GM10847 (cell line): ENCODE measurements around the gene KRTAP10-6.

ENCODE experiments used
- POLR2A ChIP-seq: IDR thresholded peaks from 2 replicates; pipeline ENCODE4 v1.6.1; 2011; ENCODE audit not compliant: insufficient read length; ENCODE audit errors: extremely low read depth

Gene KRTAP10-6

DNA sequence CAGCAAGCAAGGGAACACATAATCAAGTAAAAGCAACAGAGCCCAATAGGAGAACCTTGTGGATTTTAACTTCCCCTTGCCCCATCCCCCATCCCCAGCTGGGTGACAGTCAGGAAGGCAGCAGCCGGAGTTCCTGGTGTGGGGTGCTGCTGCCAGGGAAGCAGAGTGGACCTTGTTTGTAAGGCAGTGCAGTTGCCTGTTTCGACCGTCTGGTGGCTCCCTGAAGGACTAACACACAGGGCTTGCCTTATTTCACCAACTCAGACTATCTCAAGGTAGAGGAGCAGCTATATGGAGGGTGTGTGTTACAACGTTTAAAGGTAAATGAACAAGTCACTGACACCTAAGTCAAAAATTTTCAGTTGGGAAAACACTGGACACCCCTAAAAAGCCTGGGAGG lies 26.2 kb upstream of the KRTAP10-6 start:
- TF ChIP-seq POLR2A = no peak

DNA sequence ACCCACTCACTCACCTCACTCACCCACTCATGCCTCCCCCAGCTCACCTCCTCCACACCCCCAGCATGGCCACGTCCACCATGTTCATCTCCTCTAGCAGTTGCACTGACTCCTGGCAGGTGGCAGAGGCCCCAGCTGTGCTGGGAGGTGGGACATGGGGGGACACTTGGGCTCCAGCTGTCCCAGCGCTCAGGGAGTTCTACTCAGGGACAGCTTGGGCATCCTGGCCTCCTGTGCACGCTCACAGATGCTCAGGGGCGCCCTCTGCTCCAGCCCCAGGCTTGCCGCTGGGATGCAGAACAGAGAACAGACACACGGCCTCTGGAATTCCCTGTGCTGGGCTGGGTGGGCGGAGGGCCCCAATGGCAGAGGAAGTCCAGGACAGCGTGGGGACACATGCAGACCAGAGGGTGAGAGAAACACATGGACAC lies 24.8 kb upstream of the KRTAP10-6 start:
- no peak for TF ChIP-seq POLR2A

DNA sequence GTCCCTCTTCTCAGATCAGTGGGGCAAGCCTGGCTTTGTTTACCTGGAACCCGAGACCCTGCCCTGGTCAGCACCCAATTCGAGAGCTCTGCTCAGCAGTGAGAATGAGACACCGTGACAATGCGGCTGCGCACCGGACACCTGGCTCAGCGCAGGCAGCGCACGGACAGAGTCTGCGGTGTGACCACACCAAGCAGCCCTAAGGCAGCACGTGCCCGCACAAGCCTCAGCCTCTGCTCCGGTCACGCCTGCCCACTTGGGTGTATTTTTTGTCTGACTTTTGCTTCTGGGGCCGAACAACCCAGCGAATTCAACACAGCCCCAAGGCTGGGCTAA lies 24.3 kb upstream of the KRTAP10-6 start:
- TF ChIP-seq POLR2A = no peak

DNA sequence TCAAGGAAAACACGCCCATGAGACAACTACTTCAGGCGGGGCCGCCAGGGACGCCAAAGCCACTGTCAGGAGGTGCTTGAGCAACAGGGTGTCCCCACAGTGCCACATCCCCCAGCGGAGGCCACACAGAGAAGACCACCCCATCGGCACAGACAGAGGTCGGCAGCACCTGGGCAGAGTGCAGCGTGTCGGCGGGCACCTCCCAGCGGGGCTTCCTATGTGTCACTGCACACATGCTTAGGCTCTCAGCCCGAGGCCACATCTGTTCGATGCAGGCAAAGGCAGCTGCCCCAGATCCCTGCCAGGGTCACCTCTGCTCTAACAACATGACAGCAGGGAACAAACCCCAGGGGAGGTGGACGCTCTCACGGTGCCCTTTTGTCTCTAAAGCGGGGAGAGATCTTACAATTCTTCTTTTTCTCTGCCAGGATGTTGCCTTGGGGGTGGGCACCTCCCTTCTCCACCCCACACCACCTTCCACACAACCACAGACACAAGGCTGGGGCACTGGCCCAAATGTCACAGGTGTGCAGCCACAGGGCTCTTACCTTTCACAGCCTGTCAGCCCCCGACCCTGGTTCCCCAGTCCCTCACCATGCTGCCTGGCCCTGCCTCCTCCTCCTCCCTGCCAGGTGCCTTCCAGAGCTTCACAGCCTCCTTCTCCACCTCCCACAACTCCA lies 23.7 kb upstream of the KRTAP10-6 start:
- TF ChIP-seq POLR2A = no peak

DNA sequence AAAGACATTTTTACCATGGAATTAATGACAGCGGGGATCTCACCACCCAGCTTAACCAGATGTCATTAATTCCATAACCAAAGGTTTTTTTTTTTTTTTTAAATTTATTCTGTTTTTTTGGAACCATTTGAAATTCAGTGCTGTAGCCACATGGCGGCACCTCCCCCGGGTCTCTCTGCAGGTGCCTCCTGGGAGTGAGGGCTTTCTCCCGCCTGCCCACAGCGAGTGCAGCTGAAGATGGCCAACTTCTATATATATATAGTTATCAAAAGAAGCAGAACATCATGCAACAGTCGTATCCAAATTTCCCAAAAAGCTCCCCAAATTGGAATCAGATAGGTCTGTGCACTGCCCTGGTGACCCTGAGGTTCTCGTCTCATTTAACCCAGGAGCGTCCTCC lies 23.2 kb upstream of the KRTAP10-6 start:
- TF ChIP-seq POLR2A = no peak

DNA sequence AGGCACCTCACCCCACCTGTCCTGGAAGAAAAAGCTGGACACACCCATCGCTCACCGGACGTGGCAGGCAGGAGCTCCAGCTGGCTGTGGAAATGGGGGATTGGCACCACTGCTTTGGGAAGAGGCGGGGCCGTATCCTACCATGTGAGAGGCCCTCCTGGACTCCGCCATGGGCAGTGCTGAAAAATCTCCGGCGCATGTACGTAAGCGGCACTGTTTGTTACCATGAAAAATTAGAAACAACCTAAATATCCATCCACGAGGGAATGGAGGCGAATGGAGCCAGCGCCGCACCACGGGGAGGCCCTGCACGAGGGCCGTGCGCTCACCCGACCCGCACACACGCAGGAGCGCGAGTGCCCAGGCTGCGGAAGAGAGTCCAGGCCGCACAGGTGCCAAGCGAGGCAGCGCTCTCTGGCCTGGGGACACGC lies 22.7 kb upstream of the KRTAP10-6 start:
- TF ChIP-seq POLR2A = no peak

DNA sequence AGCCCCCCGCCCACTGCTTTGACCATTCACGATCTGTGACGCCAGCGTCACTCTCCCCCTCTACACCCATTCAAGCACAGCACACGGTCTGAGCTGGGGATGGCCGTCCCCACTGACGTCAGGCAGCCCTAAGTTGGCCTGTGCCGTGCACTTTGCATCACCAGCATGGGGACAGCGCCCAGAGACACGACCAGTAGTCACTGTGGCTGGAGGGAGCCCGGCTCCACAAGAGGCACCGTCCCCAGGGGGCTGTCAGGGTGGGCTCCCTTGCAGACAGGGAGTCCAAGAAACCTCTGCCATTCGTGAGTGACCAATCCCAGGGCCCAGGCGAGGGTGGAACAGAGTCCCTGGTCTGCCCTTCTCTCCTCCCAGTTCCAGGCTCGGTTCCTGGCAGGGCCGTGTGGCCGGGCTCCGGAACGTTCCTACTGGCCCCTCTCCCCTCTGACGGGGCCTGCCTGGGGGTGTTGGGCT lies 21.9 kb upstream of the KRTAP10-6 start:
- no peak for TF ChIP-seq POLR2A

DNA sequence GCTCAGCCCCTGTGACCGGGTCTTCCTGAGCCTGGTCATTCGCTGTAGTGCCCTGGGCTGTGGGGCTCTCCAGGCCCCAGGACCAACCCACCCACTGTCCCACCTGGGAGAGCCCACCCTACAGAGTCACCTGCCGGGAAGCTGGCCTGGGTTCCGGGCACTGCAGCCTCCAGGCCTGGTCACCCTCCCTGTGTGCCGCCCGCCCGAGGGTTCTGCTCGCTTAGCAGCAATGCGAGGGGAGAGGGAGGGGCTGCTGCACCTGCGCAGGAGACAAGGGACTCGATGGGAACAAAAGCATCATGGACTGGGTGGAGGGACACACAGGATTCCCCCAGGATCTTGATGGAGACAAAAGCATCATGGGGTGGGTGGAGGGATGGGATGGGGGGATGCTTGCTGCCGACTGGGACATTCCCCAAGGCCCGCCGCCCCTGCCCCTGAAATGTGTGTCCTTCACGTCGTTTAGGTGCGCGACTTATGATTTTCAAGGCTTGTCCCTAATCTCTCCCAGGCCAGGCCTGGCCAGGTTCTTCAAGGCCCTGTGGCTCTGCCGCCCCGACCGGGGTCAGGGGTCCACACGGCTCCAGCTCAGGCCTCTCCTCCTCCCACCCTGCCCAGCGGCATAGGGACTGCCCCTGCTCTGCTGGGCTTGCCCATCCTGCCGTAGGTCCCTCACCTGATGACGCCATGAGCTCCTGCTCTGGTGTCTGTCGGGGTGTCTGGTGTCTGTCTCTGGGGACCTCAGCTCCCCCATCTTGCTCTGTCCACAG lies 21.3 kb upstream of the KRTAP10-6 start:
- no peak for TF ChIP-seq POLR2A

DNA sequence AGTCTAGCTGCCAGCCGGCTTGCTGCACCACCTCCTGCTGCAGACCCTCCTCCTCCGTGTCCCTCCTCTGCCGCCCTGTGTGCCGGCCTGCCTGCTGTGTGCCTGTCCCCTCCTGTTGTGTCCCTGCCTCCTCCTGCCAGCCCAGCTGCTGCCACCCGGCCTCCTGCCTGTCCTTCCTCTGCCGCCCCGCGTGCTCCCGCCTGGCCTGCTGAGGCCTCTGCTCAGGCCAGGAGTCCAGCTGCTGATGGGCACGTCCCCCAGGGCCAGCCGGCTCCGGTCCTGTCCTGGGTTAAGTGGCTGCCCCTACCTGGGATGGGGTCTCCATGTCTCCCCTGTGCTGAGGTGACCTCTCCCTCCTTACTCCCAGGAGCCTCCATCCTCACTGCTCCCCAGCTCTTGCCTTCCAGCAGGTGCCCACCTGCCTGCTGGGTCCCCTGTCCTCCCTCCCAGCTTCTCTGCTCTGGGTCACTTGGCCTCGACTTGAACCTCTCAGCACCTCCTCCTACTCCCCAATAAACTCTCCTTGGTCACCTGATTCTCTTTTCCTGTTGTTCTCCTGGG lies 20.4 kb upstream of the KRTAP10-6 start:
- TF ChIP-seq POLR2A = no peak

DNA sequence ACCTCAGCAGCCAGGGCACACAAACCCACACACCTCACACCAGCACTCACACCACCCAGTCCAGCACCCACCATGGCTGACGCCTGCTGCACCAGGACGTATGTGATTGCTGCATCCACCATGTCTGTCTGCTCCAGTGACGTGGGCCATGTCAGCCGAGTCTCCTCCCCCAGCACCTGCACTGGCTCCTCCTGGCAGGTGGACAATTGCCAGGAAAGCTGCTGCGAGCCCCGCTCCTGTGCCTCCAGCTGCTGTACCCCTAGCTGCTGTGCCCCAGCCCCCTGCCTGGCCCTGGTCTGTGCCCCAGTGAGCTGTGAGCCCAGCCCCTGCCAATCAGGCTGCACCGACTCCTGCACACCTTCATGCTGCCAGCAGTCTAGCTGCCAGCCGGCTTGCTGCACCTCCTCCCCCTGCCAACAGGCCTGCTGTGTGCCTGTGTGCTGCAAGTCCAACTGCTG lies 19.8 kb upstream of the KRTAP10-6 start, which contains the start of gene KRTAP10-8:
TSS of gene KRTAP10-8 (plus strand) at position 51 of the 458 bp plus-strand sequence. CDS start at position 73, 22 bp downstream.
- TF ChIP-seq POLR2A = no peak

DNA sequence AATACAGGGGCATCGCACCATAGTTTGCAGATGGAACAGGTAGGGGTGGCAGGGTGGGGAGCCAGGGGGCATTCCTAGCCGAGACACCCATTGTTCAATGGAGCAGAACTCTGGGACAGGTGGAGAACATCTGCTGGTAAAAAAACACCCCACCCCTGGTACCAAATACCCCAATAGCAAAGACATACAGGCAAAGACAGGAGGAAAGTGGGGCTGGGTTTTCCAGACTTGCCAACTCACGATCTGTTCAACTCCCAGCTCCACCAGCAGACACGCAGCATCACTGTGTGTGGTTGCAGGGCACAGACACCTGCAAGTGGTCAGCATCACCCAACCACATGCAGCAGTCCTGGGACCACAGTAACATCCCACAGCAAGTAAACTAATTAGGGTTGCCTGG lies 19.2 kb upstream of the KRTAP10-6 start:
- TF ChIP-seq POLR2A = no peak

DNA sequence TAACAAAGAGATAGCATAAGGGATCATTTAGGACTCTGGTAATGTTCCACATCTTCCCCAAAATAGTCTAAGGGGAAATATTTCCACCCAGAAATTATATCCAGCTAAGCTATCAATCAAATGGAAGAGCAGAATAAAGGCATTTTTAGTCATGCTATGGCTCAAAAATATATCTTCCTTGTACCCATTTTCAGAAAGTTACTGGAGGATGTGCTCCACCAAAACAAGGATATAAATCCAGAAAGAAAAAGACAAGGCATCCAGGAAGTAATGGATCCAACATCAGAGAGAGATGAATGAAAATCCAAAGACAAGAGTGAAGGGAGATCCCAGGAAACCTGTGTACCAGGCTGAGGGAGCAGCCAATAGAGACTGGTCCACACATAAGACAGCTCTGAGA lies 16.9 kb upstream of the KRTAP10-6 start:
- TF ChIP-seq POLR2A = no peak

DNA sequence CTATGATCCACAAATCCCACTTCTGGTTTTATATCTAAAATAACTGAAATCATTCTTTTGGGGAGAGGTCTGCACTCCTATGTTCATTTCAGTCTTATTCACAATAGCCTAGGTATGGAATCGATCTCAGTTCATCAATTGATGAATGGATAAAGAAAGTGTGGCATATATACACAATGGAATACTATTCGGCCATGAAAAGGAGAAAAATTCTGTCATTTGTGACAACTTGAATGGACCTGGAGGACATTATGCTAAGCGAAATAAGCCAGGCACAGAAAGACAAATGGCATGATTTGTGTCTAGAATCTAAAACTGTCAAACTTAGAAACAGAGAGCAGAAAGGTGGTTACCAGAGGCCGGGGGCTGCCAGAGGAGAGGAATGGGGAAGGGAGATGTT lies 14.2 kb upstream of the KRTAP10-6 start:
- no peak for TF ChIP-seq POLR2A

DNA sequence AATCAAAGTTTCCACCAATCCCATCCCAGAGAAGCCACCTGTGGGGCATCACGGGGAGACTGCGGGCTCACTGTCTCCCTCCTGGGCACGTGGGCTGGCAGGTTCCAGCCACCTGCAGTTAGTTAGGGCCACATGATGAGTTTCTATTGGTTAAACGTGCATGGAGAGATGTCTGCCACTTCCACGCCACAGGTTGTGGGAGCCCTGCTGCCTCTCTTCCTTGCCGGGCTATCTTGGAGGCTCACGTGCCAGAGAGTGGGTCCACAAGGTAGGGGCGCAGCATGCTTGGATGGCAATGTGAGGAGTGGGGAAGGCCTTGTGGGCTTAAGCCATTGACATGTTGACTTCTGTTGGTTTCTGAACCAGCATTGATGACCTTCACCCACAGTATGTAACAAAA lies 11.6 kb upstream of the KRTAP10-6 start:
- TF ChIP-seq POLR2A = no peak

DNA sequence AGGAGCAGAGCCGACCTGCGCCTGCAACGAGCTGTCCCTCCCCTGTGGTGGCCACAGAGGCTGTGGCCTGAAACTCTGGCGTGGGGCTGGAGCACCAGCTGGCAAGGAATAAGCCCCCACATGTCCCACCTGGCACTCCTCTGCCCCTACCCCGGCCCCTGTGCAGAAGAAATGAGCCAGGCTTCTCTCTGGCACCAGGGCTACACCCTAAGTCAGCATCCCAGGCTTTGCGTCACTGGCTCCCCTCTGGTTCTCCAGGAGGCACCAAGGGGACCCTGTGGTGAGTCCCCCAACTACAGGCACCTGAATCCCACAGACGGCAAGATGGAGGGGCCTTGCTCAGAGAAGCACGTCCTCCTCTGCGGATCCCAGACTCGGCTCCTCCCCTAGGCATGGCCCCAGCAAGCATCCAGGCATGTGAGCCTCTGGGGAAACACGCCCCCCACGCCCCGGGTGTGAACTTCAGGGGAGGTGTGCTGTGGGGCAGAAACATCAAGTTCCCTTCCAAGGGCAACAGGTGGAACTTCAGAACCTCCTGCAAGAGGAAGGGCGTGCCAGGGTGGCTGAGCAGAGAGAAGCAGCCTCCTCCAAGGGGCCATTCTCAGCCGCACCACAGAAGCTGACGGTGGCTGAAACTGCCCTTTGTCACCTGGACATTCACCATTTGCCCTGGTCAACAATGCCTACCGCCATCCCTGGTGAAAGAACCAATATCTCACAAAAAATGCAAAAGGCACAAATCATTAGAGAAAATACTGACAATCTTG lies 11.0 kb upstream of the KRTAP10-6 start:
- no peak for TF ChIP-seq POLR2A
